Stimulated activated CD4-positive, alpha-beta T cell treated with anti-CD3 and anti-CD28 coated beads, Interleukin-15, amount 100 ng/mL, for 1 hour (primary cell): ENCODE measurements around the gene TES.
"Not testable (repeated sequence)": the region's sequence is repeated elsewhere in the genome, so short reads cannot be mapped to it uniquely, and the experiment has no call there.

Experiments
- DNase-seq, 2 donors: peaks; one replicate each; pipeline ENCODE4 v3.0.0-alpha.2; 2020; ENCODE audit warnings: low read depth in 1 of 2, low spot score in 1 of 2

TES gene

DNA sequence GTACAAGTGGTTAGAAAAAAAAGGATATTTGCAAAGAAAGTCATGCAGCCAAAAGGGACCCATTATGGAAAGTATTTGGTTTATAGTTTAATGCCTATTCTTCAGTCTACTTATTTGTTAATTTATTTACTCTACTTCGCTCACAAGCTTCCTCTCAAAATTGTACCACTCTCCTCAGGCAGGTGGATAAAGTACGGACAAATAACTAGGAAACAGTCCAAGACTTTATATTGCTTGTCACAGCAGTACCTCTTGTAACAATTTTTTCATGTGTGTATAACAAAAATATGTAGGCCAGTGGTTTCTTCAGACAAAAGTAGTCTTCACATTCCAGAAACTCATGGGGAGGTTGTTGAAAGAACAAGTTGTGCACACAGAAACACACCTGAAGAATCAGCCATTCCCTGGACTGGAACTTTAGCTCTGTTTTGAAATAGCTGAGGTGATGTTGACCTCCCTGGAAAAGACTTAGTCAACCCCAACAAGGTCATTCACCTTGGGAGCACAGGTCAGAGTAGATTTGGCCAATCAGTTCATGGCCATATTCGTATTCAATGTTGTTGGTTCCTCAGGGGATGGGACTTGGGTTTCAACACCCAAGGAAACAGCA, 73.4 kb downstream of the TES start:
- DNase-seq, result no peak

DNA sequence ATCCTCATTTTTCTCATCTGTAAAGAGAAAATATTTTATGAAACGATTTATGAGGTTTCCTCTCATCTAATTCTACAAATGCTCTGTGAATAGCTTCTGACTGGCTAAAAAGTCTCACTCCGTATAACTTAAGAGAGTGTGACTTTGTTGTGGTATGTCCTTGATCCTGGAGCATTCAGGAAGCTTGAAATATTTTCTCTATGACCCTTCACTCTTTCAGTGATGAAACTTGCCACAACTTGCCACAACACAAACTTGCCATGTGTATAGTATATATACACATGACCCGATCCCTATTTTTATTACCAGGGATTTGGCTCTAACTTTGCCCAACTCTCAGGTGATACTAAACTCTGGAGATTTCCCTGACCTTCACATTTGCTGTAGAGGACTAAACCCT, 74.1 kb downstream of the TES start:
- no peak for DNase-seq

GRCh38 chr7:116285252-116285651, 74.9 kb downstream of the TES start:
- DNase-seq, result no peak

GRCh38 chr7:116290740-116291139, 80.4 kb downstream of the TES start:
- DNase-seq, result no peak

DNA sequence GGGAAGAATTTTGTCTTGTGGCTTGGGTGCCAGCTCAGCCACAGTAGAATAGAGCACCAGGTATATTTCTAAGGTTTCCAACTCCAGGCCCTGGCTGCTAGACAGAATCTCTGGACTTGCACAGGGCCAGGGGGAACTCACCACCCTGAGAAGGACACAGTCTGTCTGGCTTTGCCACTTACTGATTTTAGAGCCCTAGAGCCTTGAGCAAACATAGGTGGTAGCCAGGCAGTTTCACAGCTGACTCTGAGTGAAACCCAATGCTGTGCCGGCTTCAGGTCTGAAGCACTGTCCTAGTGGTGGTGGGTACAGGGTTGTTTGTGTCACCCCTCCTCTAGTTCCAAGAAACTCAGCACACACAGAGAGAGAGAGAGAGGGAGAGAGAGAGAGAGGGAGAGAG, 81.6 kb downstream of the TES start:
- no peak for DNase-seq

DNA sequence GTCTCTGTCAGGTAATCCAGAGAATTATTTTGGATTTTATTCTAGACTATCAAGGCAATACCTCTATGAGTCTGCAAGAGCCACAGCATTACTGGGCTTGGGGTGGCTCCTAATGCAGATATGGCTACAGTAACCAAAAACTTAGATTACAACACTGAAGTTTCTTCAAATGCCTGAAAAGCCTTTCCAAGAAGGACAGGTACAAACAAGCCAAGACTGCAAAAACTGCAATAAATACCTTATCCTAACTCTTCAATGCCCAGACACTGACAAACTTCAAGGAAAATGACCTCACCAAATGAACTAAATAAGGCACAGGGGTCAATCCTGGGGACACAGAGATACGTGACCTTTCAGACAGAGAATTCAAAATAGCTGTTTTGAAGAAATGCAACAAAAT, 82.0 kb downstream of the TES start:
- DNase-seq, result no peak

GRCh38 chr7:116293139-116293538, 82.8 kb downstream of the TES start:
- DNase-seq, result no peak

GRCh38 chr7:116293633-116294032, 83.3 kb downstream of the TES start:
- no peak for DNase-seq

- not testable (repeated sequence) for DNase-seq
Measured at GRCh38 chr7:116295903-116296302, 85.6 kb downstream of the TES start.

- no peak for DNase-seq
Measured at GRCh38 chr7:116298055-116298454, 87.7 kb downstream of the TES start.

- DNase-seq, result no peak
Measured at GRCh38 chr7:116298576-116298975, 88.2 kb downstream of the TES start.

DNA sequence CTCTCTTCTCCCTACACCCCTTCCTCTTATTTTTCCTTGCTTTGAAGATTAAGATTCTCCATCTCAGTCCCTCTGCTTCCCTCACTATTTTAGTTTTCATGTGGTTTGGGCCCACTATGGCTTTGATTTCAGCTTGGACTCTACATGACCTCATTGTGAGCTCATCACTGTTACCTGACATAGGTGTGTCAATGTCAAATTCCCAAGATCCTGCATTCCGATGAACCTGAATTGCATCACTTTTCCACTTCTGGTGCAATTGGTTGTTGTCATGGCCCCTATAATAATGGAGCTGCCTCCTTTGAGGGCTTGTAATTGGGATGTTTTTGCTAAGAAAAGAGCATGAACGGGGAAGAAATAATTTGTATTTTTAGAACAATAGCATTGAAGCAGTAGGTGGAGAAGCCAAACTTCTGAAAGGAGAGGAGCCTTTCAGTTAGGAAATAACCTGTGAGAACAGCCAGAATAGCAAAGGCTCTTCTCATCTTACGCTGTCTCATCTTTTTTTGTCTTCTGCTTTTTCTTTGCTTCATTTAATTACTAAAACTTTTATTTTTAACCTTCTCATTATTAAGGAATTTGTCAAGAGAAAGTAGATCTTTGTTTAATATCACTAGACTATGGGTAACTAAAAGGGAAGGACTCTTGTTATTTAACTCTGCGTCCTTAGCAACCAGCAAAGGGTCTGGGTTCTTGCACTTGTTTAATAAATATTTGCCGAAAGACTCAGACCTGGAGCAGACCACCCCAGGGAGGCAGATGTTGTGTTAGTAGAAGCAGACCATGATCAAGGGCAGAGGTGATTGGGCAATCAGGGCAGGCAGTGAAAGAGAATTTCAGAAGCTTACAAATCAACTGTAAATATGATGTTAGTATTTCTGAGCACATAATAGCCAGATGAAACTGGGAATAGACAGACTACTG, 95.4 kb downstream of the TES start:
- DNase-seq, result no peak

DNA sequence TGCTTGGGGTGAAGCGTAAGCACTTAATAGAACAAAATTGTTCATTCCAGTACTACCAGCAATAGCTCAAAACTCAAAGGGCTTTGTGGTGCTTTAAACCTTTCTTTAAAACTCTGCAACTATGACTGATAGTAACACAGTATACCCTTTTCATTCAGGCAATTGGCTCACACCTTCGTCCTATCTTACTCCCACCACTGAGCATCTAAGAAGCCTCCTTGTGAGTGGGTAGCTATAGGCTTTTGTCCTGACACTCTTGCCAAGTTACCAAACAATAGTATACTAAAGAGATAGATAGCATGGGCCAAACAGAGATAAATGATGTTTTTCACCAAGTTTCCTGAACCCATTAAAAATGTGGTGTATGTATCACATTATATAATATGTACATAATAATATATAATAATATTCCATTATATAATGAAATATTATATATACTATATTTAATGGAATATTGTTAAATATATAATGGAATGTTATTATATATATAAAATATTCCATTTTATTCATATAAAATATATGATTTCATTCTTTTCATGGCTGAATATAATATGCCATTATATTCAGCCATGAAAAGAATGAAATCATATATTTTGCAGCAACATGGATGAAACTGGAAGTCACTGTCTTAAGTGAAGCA, 96.2 kb downstream of the TES start:
- no peak for DNase-seq

- no peak for DNase-seq
Measured at GRCh38 chr7:116307253-116307652, 96.9 kb downstream of the TES start.
